ENCODE results near the gene H6PD.

DNA sequence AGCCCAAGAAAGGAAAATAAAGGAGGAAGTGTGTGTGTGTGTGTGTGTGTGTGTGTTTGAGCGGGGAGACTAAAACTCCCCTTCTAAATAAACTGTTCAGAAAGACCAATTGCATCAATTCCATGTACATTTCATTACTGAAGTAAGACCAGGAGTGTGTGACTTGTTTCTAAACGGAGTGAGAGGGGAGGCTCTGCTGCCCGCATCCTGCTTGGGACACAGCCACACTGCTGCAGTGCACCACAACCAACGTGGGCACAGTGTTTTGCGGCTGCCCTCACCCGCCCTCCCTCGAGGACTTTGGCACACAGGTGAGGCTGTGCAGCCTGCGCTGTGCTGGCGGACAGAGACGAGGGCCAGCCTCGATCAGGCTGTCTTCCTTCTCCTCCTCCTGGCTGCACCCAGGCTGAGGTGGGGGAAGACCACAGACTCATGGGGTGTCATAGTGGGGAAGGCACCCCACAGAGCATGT is 31.0 kb upstream of the H6PD start:
- TF ChIP-seq, protein P1, sequence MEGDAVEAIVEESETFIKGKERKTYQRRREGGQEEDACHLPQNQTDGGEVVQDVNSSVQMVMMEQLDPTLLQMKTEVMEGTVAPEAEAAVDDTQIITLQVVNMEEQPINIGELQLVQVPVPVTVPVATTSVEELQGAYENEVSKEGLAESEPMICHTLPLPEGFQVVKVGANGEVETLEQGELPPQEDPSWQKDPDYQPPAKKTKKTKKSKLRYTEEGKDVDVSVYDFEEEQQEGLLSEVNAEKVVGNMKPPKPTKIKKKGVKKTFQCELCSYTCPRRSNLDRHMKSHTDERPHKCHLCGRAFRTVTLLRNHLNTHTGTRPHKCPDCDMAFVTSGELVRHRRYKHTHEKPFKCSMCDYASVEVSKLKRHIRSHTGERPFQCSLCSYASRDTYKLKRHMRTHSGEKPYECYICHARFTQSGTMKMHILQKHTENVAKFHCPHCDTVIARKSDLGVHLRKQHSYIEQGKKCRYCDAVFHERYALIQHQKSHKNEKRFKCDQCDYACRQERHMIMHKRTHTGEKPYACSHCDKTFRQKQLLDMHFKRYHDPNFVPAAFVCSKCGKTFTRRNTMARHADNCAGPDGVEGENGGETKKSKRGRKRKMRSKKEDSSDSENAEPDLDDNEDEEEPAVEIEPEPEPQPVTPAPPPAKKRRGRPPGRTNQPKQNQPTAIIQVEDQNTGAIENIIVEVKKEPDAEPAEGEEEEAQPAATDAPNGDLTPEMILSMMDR (optimal IDR thresholded peaks at IDR 0.05 in 1 of 3, IDR thresholded peaks at IDR 0.05 in 1 of 3, conservative IDR thresholded peaks at IDR 0.05 in 1 of 3; ENCODE audit: extremely low read depth in 1 of 3, insufficient read depth in 2 of 3, low read length in 3 of 3), result no peak
- no peak for TF ChIP-seq EZH2 (IDR thresholded peaks at IDR 0.05; ENCODE audit: low read length)

All from keratinocyte (primary cell).